TTC549 (cell line): Measurements from ENCODE around the gene SAE1.

Experiments used
- FAIRE-seq: peaks from 2 replicates; lab custom pipeline; 2012; peaks lifted over from hg19 to GRCh38; lab: Jason Lieb, UNC

Gene SAE1

GRCh38 chr19:47107202-47107952, 23.3 kb upstream of the SAE1 start:
- FAIRE-seq: no peak

GRCh38 chr19:47107953-47108746, 22.5 kb upstream of the SAE1 start:
- FAIRE-seq: no peak

GRCh38 chr19:47109177-47109540, 21.5 kb upstream of the SAE1 start:
- FAIRE-seq: no peak

- no peak for FAIRE-seq
Observed at GRCh38 chr19:47109541-47110375, 20.9 kb upstream of the SAE1 start.

- FAIRE-seq: no peak
Observed at GRCh38 chr19:47110521-47111005, 20.1 kb upstream of the SAE1 start.

GRCh38 chr19:47111006-47111621, 19.5 kb upstream of the SAE1 start:
- no peak for FAIRE-seq

- no peak for FAIRE-seq
Observed at GRCh38 chr19:47111682-47112165, 18.9 kb upstream of the SAE1 start.

GRCh38 chr19:47112166-47112996, 18.3 kb upstream of the SAE1 start:
- FAIRE-seq: no peak

- FAIRE-seq: peak; percentile 93
Observed at GRCh38 chr19:47112997-47113849, 17.4 kb upstream of the SAE1 start, which contains the start of gene ZC3H4. Gene ZC3H4 (minus strand): TSS chr19:47113776. CDS start chr19:47112584, 1,192 bp downstream.

- FAIRE-seq: no peak
Observed at GRCh38 chr19:47113850-47114651, 16.6 kb upstream of the SAE1 start.

GRCh38 chr19:47120470-47121067, 10.1 kb upstream of the SAE1 start:
- FAIRE-seq: no peak

GRCh38 chr19:47122359-47123335, 8.0 kb upstream of the SAE1 start:
- FAIRE-seq: no peak

GRCh38 chr19:47123406-47123805, 7.2 kb upstream of the SAE1 start:
- FAIRE-seq: no peak

- FAIRE-seq: peak; percentile 91
Observed at GRCh38 chr19:47124937-47125668, 5.5 kb upstream of the SAE1 start.

GRCh38 chr19:47125669-47125938, 5.0 kb upstream of the SAE1 start:
- FAIRE-seq: no peak

- FAIRE-seq: no peak
Observed at GRCh38 chr19:47129579-47129978, 1.1 kb upstream of the SAE1 start.

GRCh38 chr19:47130120-47130588, 481 bp upstream of the SAE1 start:
- FAIRE-seq: no peak
